ENCODE measurements around the gene OPTC. TPM values are rescaled to one million over a fixed set of nuclear protein-coding genes. Genes with fewer than 3 reads are reported as not detected.

OPTC gene
- total and polyA plus RNA-seq, 8 donors: not detected

- TF ChIP-seq CTCF (IDR thresholded peaks at IDR 0.05): no peak
- Histone ChIP-seq H3K4me3 (no peak overlapping the region), H3K27me3 (peaks cover 0 to 4% (median 0%) of the 10 kb centered on the region in 4 donors), H3K9me3 (no peaks in the 10 kb centered on the region), H3K27ac (no peak overlapping the region), H3K36me3 (no peaks in the 10 kb centered on the region), H3K4me1 (peaks cover 12 to 21% (median 13%) of the 10 kb centered on the region in 3 donors)
- ATAC-seq (no peak), DNase-seq (no peak), FAIRE-seq (no peak)
- intact Hi-C loops (cut with DNase I): no loop called here
- WGBS, 2 donors: 86 to 91% methylated on average over 5 of the region's 5 CpGs
These were observed 46.0 kb downstream of the OPTC start for GRCh38 chr1:203539831-203540546.

- no peak for DNase-seq
These were observed 50.5 kb downstream of the OPTC start for GRCh38 chr1:203544485-203544884.

GRCh38 chr1:203544978-203545816 is 51.2 kb downstream of the OPTC start:
- peaks cover 0 to 4% (median 0%) of the 10 kb centered on the region in 4 donors for H3K27me3 ChIP-seq
- no peaks in the 10 kb centered on the region for H3K9me3 ChIP-seq
- H3K27ac ChIP-seq: no peak overlapping the region
- no peak for ATAC-seq
- H3K36me3 ChIP-seq: no peaks in the 10 kb centered on the region
- no peak for FAIRE-seq
- intact Hi-C loops (cut with DNase I): no loop called here
- H3K4me1 ChIP-seq: no peaks in the 10 kb centered on the region
- no peak for TF ChIP-seq CTCF (IDR thresholded peaks at IDR 0.05)
- no peak for DNase-seq
- no peak overlapping the region for H3K4me3 ChIP-seq
- 65 to 79% methylated on average over 4 of the region's 4 CpGs for WGBS, 2 donors

More at GRCh38 chr1:203544485-203544884, 50.5 kb downstream of the OPTC start:
- Histone ChIP-seq H3K9me3 (no peaks in the 10 kb centered on the region), H3K4me3 (no peak overlapping the region), H3K4me1 (no peaks in the 10 kb centered on the region), H3K36me3 (no peaks in the 10 kb centered on the region), H3K27ac (no peak overlapping the region), H3K27me3 (peaks cover 0 to 4% (median 0%) of the 10 kb centered on the region in 4 donors)
- TF ChIP-seq CTCF (IDR thresholded peaks at IDR 0.05): no peak
- FAIRE-seq (no peak), ATAC-seq (no peak)
- 63 to 74% methylated on average over 3 of the region's 3 CpGs for WGBS, 2 donors
- intact Hi-C loops (cut with DNase I): no loop called here

GRCh38 chr1:203546274-203546673 is 52.3 kb downstream of the OPTC start:
- H3K27me3 ChIP-seq: peaks cover 0 to 4% (median 0%) of the 10 kb centered on the region in 4 donors
- H3K9me3 ChIP-seq: no peaks in the 10 kb centered on the region
- no peaks in the 10 kb centered on the region for H3K4me1 ChIP-seq
- no peak for TF ChIP-seq CTCF (IDR thresholded peaks at IDR 0.05)
- 80 to 88% methylated on average over 1 of the region's 1 CpG for WGBS, 2 donors
- intact Hi-C loops (cut with DNase I): no loop called here
- DNase-seq: no peak
- no peak for ATAC-seq
- H3K4me3 ChIP-seq: no peak overlapping the region
- no peak for FAIRE-seq
- no peaks in the 10 kb centered on the region for H3K36me3 ChIP-seq
- H3K27ac ChIP-seq: no peak overlapping the region
